DND-41 (cell line): Measurements from ENCODE around the gene GPR153.
A peak's percentile ranks its signal among the peaks of the same experiment; 100 is the strongest.

Experiments used
- ATAC-seq: fragments of 200-7000 bp; cut with Tn5 transposase; 3 replicates; pipeline ENCODE4 v1.9.1; 2021; ENCODE audit warnings: low read depth; ENCODE audit not compliant: insufficient read depth
- DNase-seq: peaks from one replicate; pipeline ENCODE4 v3.0.0-alpha.2; 2020
- H2AFZ ChIP-seq: 2 replicates; pipeline ENCODE4 v1.6.0; 2012; ENCODE audit warnings: low read depth, low read length
- H3K27ac ChIP-seq: 2 replicates; pipeline ENCODE4 v1.5.1; 2012; ENCODE audit warnings: low read length, inconsistent platforms
- H3K27me3 ChIP-seq: fragments of 200-600 bp; sonication (generic); 2 replicates; pipeline ENCODE4 v1.6.0; 2012; ENCODE audit warnings: low read length, mild to moderate bottlenecking, inconsistent platforms; ENCODE audit not compliant: insufficient read depth, poor library complexity
- H3K36me3 ChIP-seq: 2 replicates; pipeline ENCODE4 v1.5.1; 2012; ENCODE audit warnings: low read length, inconsistent platforms; ENCODE audit not compliant: insufficient read depth
- H3K4me1 ChIP-seq: 2 replicates; pipeline ENCODE4 v1.5.1; 2012; ENCODE audit warnings: mild to moderate bottlenecking, low read length; ENCODE audit not compliant: insufficient read depth
- H3K4me2 ChIP-seq: 2 replicates; pipeline ENCODE4 v1.6.0; 2012; ENCODE audit warnings: mild to moderate bottlenecking, moderate library complexity, low read length, inconsistent platforms; ENCODE audit not compliant: insufficient read depth
- H3K4me3 ChIP-seq, 2 experiments: fragments of 200-600 bp in 1 of 2; shearing (Covaris generic) in 1 of 2; 2 replicates each; pipeline ENCODE4 v1.5.1; 2012 to 2016; ENCODE audit warnings: inconsistent platforms in 2 of 2, low read length in 2 of 2, mild to moderate bottlenecking in 2 of 2, low read depth in 1 of 2, moderate library complexity in 1 of 2
- H3K79me2 ChIP-seq: 2 replicates; pipeline ENCODE4 v1.6.0; 2012; ENCODE audit warnings: low read length, inconsistent platforms; ENCODE audit not compliant: insufficient read depth
- H3K9ac ChIP-seq: 2 replicates; pipeline ENCODE4 v1.6.0; 2012; ENCODE audit warnings: low read depth, mild to moderate bottlenecking, inconsistent platforms, low read length, moderate library complexity
- H3K9me3 ChIP-seq: 2 replicates; pipeline ENCODE4 v1.5.1; 2012; ENCODE audit warnings: low read length, moderate library complexity, mild to moderate bottlenecking, inconsistent platforms; ENCODE audit not compliant: insufficient read depth, severe bottlenecking
- H4K20me1 ChIP-seq: 2 replicates; pipeline ENCODE4 v1.6.0; 2012; ENCODE audit warnings: low read length; ENCODE audit not compliant: insufficient read depth
- EZH2 ChIP-seq: IDR thresholded peaks from 3 replicates; pipeline ENCODE4 v1.6.1; 2012; ENCODE audit warnings: borderline replicate concordance, low read depth, mild to moderate bottlenecking, moderate library complexity, low read length, inconsistent platforms; ENCODE audit not compliant: severe bottlenecking
- TF ChIP-seq, protein P1 (sequence below): IDR thresholded peaks from 2 replicates; pipeline ENCODE4 v1.5.1; 2012; ENCODE audit warnings: borderline replicate concordance, low read length, moderate library complexity, mild to moderate bottlenecking; ENCODE audit not compliant: poor library complexity, severe bottlenecking; ENCODE audit errors: extremely low read depth

GPR153 gene

DNA sequence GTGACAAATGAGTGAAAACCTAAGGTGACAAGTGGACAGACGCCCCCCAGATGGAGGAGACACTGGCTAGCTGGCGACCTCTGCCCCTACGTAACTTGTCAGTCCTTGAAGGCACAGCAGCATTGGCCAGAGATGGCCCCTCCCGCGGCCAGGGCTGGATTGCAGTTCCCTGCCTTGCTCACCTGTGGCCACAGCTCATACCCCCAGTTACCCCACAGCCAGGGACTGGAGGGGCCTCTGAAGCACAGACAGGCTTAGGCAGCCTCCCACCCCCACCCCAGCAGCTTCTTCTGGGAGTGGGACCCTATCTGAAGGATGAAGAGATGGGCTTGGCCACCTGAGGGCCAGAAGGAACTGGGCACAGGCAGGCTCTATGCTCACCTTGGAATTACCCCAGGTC, 13.2 kb downstream of the GPR153 start:
- Histone ChIP-seq H3K9ac (no peak overlapping the region), H3K27me3 (no peaks in the 10 kb centered on the region), H3K27ac (no peak overlapping the region), H2AFZ (no peak overlapping the region), H3K36me3 (no peaks in the 10 kb centered on the region), H3K4me1 (peaks cover 8% of the 10 kb centered on the region), H3K4me3 (no peak overlapping the region), H4K20me1 (peaks cover 32% of the 10 kb centered on the region), H3K4me2 (no peak overlapping the region), H3K79me2 (no peaks in the 10 kb centered on the region), H3K9me3 (no peaks in the 10 kb centered on the region)
- TF ChIP-seq, protein P1, sequence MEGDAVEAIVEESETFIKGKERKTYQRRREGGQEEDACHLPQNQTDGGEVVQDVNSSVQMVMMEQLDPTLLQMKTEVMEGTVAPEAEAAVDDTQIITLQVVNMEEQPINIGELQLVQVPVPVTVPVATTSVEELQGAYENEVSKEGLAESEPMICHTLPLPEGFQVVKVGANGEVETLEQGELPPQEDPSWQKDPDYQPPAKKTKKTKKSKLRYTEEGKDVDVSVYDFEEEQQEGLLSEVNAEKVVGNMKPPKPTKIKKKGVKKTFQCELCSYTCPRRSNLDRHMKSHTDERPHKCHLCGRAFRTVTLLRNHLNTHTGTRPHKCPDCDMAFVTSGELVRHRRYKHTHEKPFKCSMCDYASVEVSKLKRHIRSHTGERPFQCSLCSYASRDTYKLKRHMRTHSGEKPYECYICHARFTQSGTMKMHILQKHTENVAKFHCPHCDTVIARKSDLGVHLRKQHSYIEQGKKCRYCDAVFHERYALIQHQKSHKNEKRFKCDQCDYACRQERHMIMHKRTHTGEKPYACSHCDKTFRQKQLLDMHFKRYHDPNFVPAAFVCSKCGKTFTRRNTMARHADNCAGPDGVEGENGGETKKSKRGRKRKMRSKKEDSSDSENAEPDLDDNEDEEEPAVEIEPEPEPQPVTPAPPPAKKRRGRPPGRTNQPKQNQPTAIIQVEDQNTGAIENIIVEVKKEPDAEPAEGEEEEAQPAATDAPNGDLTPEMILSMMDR = no peak
- no peak for TF ChIP-seq EZH2
- ATAC-seq = no peak
- DNase-seq = no peak

DNA sequence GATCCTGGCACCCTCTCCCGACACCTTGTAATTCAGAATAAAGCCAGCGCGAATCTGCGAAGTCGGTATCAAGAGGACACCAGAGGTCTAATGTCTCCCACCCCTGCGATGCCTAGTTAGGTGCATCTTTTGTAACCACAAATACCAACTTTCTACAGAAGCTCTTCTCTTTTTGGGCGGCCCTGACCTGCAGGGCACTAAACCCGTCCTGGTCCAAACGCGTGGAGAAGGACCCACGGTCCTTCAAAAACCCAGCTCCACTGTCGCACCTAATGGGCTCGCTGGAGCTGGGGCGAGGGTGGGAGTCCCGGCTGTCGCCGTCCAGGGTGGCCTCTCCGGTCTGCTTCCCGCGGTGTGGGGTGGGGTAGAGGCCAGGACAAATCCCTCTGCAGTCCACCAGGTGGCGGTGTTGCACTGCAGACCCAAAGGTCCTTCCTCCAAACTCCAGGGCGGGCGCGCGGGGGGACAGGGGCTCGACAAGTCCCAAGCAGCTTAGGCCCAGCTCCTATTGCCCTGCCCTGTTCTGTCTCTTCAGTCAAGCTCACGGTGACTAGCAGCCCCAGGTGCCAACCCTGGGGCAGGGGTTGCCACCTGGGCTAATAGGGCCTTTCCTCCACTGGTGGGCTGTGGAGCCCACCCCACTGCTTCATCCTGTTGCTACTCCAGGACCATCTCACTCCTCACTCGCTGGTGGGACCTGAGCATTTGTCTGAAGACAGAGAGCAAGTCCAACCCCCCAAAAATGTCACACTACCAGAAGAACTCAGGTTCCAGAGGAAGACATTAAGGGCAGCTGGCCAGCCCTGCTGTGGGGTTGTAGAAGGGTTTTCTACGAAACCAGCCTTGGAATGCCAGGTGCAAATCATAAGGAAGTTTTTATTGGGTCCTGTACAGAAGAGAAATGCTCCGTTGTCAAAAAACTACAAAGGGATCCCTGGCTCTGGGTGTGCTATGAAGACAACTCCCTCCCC, 14.1 kb downstream of the GPR153 start:
- Histone ChIP-seq H3K4me2 (no peak overlapping the region), H3K9me3 (no peaks in the 10 kb centered on the region), H2AFZ (no peak overlapping the region), H3K27me3 (no peaks in the 10 kb centered on the region), H3K4me1 (peaks cover 8% of the 10 kb centered on the region), H3K27ac (no peak overlapping the region), H3K4me3 (no peak overlapping the region), H3K36me3 (no peaks in the 10 kb centered on the region), H4K20me1 (peaks cover 30% of the 10 kb centered on the region), H3K79me2 (no peaks in the 10 kb centered on the region), H3K9ac (no peak overlapping the region)
- TF ChIP-seq, protein P1 = peak; percentile 91
- no peak for TF ChIP-seq EZH2
- peak; percentile 73 for ATAC-seq
- peak; percentile 77 for DNase-seq

DNA sequence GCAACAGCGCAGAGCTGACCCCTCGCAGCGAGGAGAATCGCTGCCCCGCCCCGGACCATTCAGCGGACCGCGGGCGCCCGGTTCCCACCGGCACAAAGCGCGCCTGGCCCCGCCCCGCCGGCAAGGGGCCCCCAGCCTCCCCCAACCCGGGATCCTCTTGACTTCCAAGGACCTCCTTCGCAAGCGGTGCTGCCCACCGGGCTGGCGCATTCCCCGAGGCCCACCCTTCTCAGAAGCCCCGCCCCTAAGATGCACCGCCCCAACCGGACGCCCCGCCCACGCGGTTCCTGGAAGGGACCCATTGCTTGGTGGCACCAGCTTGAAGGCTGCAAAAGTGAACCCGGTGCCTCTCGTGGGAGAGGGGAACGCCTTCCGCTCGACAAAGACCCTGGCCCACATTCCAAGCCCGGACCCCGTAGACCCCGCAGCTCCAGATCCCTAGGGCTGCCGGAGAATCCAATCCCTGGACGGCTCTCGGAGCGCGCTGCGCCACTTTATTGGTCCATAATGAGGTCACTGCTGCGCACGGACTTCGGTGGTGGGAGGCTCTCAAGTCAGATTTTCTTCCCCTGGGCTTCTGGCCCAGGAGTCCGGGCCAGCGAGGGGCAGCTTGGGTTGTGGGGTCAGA, 14.9 kb downstream of the GPR153 start:
- TF ChIP-seq EZH2 = no peak
- TF ChIP-seq, protein P1 = no peak
- no peak overlapping the region for H2AFZ ChIP-seq
- H3K79me2 ChIP-seq = no peaks in the 10 kb centered on the region
- no peaks in the 10 kb centered on the region for H3K9me3 ChIP-seq
- no peaks in the 10 kb centered on the region for H3K36me3 ChIP-seq
- no peak overlapping the region for H3K9ac ChIP-seq
- no peak overlapping the region for H3K4me3 ChIP-seq
- H3K4me1 ChIP-seq = peaks cover 8% of the 10 kb centered on the region
- no peak for ATAC-seq
- no peak overlapping the region for H3K27ac ChIP-seq
- H3K4me2 ChIP-seq = no peak overlapping the region
- H3K27me3 ChIP-seq = no peaks in the 10 kb centered on the region
- DNase-seq = peak; percentile 45
- H4K20me1 ChIP-seq = peaks cover 30% of the 10 kb centered on the region
